IPS-18c (cell line): ENCODE data around the gene TPRG1L.
"Not testable (repeated sequence)": the region's sequence is repeated elsewhere in the genome, so short reads cannot be mapped to it uniquely, and the experiment has no call there.

Source experiments
- H3K4me3 ChIP-seq: 2 replicates; pipeline ENCODE4 v1.7.0; 2013; ENCODE audit warnings: low read depth, mild to moderate bottlenecking, low read length, moderate library complexity; ENCODE audit not compliant: insufficient read depth
- H3K9me3 ChIP-seq: one replicate; pipeline ENCODE4 v1.6.1; 2013; ENCODE audit warnings: mild to moderate bottlenecking, low read length, moderate library complexity; ENCODE audit not compliant: control insufficient read depth, insufficient read depth

TPRG1L gene

DNA sequence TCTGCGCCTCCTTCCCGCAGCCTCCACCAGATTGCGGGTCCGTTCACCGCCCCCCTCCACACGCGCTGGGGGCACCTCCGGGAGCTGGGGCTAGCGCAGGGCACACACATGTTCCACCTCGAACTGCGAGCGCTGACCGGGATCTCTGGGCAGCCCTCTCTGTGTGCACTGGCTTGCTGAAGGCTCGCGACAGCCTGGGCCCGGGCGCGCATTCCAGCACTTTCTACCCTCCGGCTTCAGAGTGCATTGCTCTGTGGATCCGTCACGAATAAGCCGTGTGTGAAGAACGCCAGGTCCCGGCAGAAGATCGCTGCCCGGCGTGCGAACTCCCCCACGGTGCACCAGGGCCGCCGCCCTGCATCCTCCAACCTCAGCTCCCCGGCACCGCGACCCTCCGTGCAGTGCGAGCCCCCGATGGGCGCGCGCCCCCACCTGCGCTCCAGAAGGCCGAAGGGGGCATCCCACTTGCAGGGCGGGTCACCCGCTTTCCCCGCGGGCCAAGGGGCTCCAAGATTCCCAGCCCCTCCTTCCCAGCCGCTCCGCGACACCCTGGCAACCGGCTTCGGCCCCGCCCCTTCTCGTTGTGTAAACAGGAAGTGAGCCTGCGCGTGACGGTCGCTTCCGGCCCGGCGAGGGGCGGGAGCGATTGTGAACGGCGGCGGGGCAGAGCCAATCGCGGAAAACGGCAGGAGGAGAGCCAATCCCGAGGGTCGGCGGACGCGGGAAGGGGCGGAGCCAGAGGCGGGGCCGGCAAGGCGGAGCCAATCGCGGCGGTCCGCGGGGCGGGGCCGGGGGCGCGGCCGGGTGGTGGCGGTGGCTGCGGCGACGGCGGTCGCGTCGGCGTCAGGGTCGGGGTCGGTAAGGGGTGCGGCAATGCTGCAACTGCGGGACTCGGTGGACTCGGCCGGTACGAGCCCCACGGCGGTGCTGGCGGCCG lies at the start of gene TPRG1L:
TPRG1L (plus strand) TSS at position 816 of the 937 bp plus-strand sequence; CDS start at position 874, 58 bp downstream.
- Histone ChIP-seq H3K4me3 (peak within 1 kb of the TSS; percentile 94), H3K9me3 (no peaks in the 10 kb centered on the region)

DNA sequence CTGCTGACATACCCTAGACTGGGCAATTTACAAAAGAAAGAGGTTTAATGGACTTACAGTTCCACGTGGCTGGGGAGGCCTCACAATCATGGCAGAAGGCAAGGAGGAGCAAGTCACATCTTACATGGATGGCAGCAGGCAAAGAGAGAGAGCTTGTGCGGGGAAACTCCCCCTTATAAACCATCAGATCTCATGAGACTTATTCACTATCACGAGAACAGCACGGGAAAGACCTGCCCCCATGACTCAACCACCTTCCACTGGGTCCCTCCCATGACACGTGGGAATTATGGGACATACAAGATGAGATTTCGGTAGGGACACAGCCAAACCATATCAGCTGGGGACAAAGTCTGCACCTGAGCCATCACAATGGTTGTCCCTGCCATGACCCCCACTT lies 49.3 kb upstream of the TPRG1L start:
- H3K9me3 ChIP-seq, H3K4me3 ChIP-seq: not testable (repeated sequence)

DNA sequence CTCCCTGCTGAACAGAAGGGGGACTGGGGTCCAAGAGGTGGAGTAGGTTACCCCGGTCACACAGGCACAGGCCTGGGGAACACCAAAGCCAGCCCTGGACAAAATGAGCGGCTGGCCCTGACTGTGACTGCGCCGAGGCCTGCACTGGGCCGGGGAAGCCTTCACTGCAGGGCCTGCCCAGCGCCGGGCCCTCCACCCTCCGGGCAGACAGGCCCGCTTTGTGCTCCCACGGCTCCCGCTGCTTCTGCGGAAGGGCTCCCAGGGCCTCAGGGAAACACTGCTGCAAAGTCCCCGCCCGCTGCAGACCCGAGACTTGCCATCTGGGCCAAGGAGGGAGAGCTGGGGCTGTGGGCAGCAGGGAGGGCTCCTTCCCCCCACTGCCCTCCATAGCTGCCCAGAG lies 48.8 kb upstream of the TPRG1L start:
- no peak overlapping the region for H3K4me3 ChIP-seq

DNA sequence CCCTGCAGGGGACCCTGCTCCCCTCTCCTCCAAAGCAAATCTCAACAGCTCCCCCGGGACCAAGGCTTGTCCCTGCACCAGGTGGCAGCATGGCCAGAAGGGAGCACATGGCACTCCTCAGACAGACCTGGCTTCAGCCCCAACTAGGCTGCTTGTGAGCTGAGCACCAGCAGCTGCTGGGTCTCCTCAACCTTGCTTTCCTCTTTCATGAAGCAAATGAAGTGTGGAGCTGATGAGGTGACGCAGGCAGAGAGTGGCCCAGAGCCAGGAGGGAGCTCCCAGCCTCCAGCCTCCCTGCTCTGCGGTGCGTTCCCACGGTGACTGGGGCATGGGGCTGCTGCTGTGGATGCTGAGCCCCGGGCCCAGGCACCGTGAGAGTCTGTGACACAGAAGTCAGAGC lies 47.5 kb upstream of the TPRG1L start:
- H3K9me3 ChIP-seq, result no peaks in the 10 kb centered on the region
- H3K4me3 ChIP-seq, result no peak overlapping the region

More for the DNA sequence above, 48.8 kb upstream of the TPRG1L start:
- H3K9me3 ChIP-seq, result no peaks in the 10 kb centered on the region

GRCh38 chr1:3577711-3578432 lies 46.9 kb upstream of the TPRG1L start:
- H3K9me3 ChIP-seq, result no peaks in the 10 kb centered on the region
- H3K4me3 ChIP-seq, result no peak overlapping the region

- Histone ChIP-seq H3K9me3 (no peaks in the 10 kb centered on the region), H3K4me3 (no peak overlapping the region)
Observed at GRCh38 chr1:3578433-3578805, 46.4 kb upstream of the TPRG1L start.

- Histone ChIP-seq H3K9me3 (no peaks in the 10 kb centered on the region), H3K4me3 (no peak overlapping the region)
Observed at GRCh38 chr1:3578906-3579305, 45.9 kb upstream of the TPRG1L start.

- no peaks in the 10 kb centered on the region for H3K9me3 ChIP-seq
- no peak overlapping the region for H3K4me3 ChIP-seq
Observed at GRCh38 chr1:3579626-3580025, 45.2 kb upstream of the TPRG1L start.

DNA sequence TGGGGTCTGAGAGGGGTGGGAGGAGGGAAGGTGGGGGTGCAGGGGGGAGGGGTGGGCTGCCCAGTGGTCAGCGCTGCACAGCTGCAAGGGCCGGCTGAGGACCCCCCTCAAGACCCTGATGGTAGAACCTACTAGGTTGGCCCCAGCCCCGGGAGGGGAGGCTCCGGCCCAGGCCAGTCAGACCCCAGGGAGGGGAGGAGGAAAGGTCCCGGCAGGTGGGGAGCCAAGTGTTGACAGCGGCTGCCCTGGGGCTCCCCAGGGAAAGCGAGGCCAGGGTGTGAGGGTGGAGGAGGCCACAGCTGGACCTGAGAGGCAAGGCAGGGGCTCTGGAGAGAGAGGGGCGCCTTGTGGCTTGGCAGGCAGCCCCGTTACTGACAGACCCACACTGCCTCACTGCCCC lies 44.6 kb upstream of the TPRG1L start:
- H3K9me3 ChIP-seq, result no peaks in the 10 kb centered on the region
- H3K4me3 ChIP-seq, result no peak overlapping the region

DNA sequence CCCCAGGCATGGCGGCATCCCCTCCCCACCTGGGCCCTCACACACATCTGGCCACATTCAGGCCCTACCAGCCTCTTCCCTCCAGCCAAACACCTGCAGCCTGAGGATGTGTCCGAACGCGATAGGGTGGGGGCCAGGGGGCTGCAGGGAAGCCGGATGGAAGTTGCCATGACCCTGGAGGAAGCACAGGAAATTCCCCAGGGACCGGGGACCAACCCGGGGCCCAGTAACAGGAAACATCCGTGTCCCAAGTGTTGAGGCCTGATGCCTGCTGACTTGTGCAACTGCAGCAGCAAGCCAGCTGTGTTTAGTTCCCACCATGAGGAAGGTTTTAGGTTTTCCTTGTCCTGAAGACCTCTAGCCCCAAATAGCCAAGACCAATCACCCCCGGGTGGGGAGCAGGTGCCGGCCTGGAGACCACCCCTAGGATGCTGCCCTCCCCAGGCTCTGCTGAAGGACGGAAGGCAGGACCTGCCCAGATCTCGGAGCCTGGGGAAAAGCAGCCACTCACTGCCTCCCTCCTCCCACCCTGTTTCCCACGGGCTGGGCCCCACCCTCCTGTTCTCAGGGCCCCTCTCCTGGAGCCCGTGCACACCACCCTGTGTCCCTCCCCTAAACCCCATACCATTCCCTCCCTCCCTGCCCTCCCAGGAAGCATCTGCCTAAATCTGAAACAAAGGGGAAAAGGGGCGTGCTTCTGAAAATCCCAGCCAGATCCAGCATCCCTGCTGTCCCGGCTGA lies 43.3 kb upstream of the TPRG1L start:
- no peak overlapping the region for H3K4me3 ChIP-seq

DNA sequence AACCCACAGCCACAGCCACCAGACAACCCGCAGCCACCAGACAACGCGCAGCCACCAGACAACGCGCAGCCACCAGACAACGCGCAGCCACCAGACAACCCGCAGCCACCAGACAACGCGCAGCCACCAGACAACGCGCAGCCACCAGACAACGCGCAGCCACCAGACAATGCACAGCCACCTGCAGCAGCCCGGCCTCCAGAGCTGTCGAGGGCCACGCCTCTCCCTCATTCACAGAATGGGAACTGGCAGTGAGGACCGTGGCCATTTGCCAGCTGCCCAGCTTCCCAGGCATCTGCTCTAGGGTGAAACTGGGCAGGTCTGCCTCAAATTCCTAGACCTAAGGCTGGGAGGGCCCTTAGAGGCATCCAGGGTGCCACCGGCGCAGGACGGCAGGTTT lies 41.1 kb upstream of the TPRG1L start:
- H3K4me3 ChIP-seq, H3K9me3 ChIP-seq: not testable (repeated sequence)

More for the DNA sequence above, 43.3 kb upstream of the TPRG1L start:
- H3K9me3 ChIP-seq, result peaks cover 1% of the 10 kb centered on the region

GRCh38 chr1:3584915-3585314 lies 39.9 kb upstream of the TPRG1L start:
- Histone ChIP-seq H3K9me3 (peaks cover 3% of the 10 kb centered on the region), H3K4me3 (no peak overlapping the region)

DNA sequence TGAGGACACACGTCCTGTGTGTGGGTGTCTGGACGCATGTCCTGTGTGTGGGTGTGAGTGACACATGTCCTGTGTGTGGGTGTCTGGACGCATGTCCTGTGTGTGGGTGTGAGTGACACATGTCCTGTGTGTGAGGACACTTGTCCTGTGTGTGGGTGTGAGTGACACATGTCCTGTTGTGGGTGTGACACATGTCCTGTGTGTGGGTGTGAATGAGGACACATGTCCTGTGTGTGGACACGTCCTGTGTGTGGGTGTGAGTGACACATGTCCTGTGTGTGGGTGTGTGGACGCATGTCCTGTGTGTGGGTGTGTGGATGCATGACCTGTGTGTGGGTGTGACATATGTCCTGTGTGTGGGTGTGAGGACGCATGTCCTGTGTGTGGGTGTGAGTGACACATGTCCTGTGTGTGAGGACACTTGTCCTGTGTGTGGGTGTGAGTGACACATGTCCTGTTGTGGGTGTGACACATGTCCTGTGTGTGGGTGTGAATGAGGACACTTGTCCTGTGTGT lies 39.4 kb upstream of the TPRG1L start:
- H3K4me3 ChIP-seq, H3K9me3 ChIP-seq: not testable (repeated sequence)

DNA sequence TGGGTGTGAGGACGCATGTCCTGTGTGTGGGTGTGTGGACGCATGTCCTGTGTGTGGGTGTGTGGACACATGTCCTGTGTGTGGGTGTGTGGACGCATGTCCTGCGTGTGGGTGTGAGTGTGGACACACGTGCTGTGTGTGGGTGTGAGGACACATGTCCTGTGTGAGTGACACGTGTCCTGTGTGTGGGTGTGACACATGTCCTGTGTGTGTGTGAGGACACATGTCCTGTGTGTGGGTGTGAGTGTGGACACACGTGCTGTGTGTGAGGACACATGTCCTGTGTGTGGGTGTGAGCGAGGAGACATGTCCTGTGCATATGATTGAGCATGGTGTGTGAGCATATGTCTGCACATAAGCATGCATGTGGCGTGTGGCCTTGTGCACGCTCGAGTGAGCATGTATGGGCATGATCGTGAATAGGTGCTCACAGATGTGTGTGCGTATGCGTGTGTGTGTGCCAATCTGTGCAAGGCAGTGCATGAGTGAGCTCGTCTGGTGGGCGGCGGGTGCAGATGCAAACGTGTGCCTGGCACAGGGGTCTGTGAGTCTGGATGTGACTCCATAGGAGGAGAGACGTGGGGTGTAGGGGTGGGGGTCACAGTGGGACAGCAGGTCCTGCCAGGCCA lies 38.8 kb upstream of the TPRG1L start:
- Histone ChIP-seq H3K9me3 (peaks cover 3% of the 10 kb centered on the region), H3K4me3 (peak overlapping the region; percentile 20; the same call in 1 of the 2 replicates)

GRCh38 chr1:3586986-3587759 lies 37.6 kb upstream of the TPRG1L start:
- peaks cover 3% of the 10 kb centered on the region for H3K9me3 ChIP-seq
- no peak overlapping the region for H3K4me3 ChIP-seq

- no peak overlapping the region for H3K4me3 ChIP-seq
- peaks cover 3% of the 10 kb centered on the region for H3K9me3 ChIP-seq
Observed at GRCh38 chr1:3588395-3588794, 36.4 kb upstream of the TPRG1L start.
